22Rv1 (cell line): ENCODE data around the gene GFRA4.

Experiments used
- ZFX ChIP-seq: fragments of 450-650 bp; IDR thresholded peaks from 2 replicates; pipeline ENCODE4 v1.6.1; 2017; ENCODE audit warnings: antibody characterized with exemption, borderline replicate concordance
- TF ChIP-seq, protein P1 (sequence below): fragments of 450-650 bp; IDR thresholded peaks from 2 replicates; pipeline ENCODE4 v1.5.1; 2017; ENCODE audit warnings: mild to moderate bottlenecking

DNA sequence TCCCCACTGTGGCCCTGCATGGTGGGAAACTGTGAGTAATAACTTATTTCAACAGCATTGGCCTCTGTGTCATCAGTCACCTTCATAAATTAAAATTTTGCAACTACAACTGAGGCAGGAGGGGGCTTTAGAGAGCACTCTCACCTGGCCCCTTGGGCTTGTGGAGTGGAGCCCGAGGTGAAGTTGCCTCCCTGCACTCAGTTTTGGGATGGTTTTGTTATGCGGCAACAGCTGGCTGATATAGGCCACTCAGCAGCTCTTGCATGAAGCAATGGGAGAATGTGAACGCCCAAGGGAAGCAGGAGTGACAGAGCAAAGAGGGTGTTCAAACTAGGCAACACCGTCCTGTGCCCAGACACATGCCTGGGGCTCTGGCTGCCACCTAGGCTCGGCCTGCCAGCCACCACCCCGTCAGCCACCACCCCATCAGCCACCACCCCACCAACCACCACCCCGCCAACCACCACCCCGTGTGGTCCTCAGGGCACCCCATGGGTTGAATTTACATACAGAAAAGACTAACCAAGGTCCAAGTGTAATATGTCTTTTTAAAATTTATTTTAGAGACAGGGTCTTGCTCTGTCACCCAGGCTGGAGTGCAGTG, 4.3 kb upstream of the GFRA4 start:
- TF ChIP-seq, protein P1, sequence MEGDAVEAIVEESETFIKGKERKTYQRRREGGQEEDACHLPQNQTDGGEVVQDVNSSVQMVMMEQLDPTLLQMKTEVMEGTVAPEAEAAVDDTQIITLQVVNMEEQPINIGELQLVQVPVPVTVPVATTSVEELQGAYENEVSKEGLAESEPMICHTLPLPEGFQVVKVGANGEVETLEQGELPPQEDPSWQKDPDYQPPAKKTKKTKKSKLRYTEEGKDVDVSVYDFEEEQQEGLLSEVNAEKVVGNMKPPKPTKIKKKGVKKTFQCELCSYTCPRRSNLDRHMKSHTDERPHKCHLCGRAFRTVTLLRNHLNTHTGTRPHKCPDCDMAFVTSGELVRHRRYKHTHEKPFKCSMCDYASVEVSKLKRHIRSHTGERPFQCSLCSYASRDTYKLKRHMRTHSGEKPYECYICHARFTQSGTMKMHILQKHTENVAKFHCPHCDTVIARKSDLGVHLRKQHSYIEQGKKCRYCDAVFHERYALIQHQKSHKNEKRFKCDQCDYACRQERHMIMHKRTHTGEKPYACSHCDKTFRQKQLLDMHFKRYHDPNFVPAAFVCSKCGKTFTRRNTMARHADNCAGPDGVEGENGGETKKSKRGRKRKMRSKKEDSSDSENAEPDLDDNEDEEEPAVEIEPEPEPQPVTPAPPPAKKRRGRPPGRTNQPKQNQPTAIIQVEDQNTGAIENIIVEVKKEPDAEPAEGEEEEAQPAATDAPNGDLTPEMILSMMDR, result no peak
- no peak for TF ChIP-seq ZFX
